Cardiac muscle cell (in vitro differentiated cells and primary cell): ENCODE data around the gene HLX. TPM values are rescaled to one million over a fixed set of nuclear protein-coding genes. Genes with fewer than 3 reads are reported as not detected.

Experiments
- DNase-seq, 2 donors: peaks; one replicate each; pipeline versions ENCODE4 v3.0.0 to v3.0.0-alpha.2; 2010 to 2017; ENCODE audit warnings: low read depth in 1 of 2, low spot score in 1 of 2
- H3K27ac ChIP-seq: fragments of 200-600 bp; sonication (generic); 2 replicates; pipeline ENCODE4 v1.5.1; 2016
- H3K27me3 ChIP-seq: fragments of 200-600 bp; sonication (generic); 2 replicates; pipeline ENCODE4 v1.6.0; 2016; ENCODE audit warnings: control low read depth
- H3K36me3 ChIP-seq: fragments of 200-600 bp; sonication (generic); 2 replicates; pipeline ENCODE4 v1.5.1; 2016; ENCODE audit warnings: control low read depth
- H3K4me1 ChIP-seq: fragments of 200-600 bp; sonication (generic); 2 replicates; pipeline ENCODE4 v1.8.1; 2017; ENCODE audit warnings: low read depth, mild to moderate bottlenecking, mixed run types
- H3K4me3 ChIP-seq: fragments of 200-600 bp; sonication (generic); 2 replicates; pipeline ENCODE4 v1.5.1; 2016; ENCODE audit warnings: mild to moderate bottlenecking
- H3K9me3 ChIP-seq: fragments of 200-600 bp; sonication (generic); 2 replicates; pipeline ENCODE4 v1.5.1; 2017; ENCODE audit warnings: low read depth, mild to moderate bottlenecking, control low read depth
- CTCF ChIP-seq: IDR thresholded peaks from 2 replicates; pipeline ENCODE4 v1.5.1; 2012; ENCODE audit warnings: low read depth, mild to moderate bottlenecking, low read length
- polyA plus RNA-seq: library from polyadenylated mRNA; unstranded; fragments of >200 nt; fragmentation: Nextera tagmentation; extraction: Ambion mirVana; gene quantifications from 2 replicates; pipeline ENCODE4 v1.2.1, GENCODE V29; 2016
- total RNA-seq: library from RNA; depleted of rRNA; stranded (reverse); fragments of >200 nt; gene quantifications from 2 replicates; pipeline ENCODE4 v1.2.3, GENCODE V29; 2016

Gene HLX
- total and polyA plus RNA-seq, 2 experiments from 2014 or later: 0.15 to 4.5 TPM

GRCh38 chr1:220904876-220905275, 25.6 kb downstream of the HLX start:
- Histone ChIP-seq H3K4me1 (no peaks in the 10 kb centered on the region), H3K27ac (no peak overlapping the region), H3K36me3 (no peaks in the 10 kb centered on the region), H3K27me3 (peaks cover 46% of the 10 kb centered on the region), H3K4me3 (no peak overlapping the region), H3K9me3 (no peaks in the 10 kb centered on the region)
- no peak for TF ChIP-seq CTCF
- no peak for DNase-seq

- Histone ChIP-seq H3K27me3 (peaks cover 35% of the 10 kb centered on the region), H3K27ac (no peak overlapping the region), H3K36me3 (no peaks in the 10 kb centered on the region), H3K4me1 (no peaks in the 10 kb centered on the region), H3K9me3 (no peaks in the 10 kb centered on the region), H3K4me3 (no peak overlapping the region)
- no peak for TF ChIP-seq CTCF
- no peak for DNase-seq
Observed at GRCh38 chr1:220905650-220906560, 26.7 kb downstream of the HLX start.

- no peaks in the 10 kb centered on the region for H3K4me1 ChIP-seq
Observed at GRCh38 chr1:220906561-220907334, 27.5 kb downstream of the HLX start.

GRCh38 chr1:220908757-220909156, 29.5 kb downstream of the HLX start:
- no peaks in the 10 kb centered on the region for H3K4me1 ChIP-seq
- no peaks in the 10 kb centered on the region for H3K9me3 ChIP-seq
- TF ChIP-seq CTCF: peak; percentile 64
- peaks cover 23% of the 10 kb centered on the region for H3K27me3 ChIP-seq
- no peaks in the 10 kb centered on the region for H3K36me3 ChIP-seq
- H3K27ac ChIP-seq: no peak overlapping the region
- H3K4me3 ChIP-seq: no peak overlapping the region
- peak in 1 of 2 donors; percentile 56 for DNase-seq

More at GRCh38 chr1:220906561-220907334, 27.5 kb downstream of the HLX start:
- H3K9me3 ChIP-seq: no peaks in the 10 kb centered on the region
- TF ChIP-seq CTCF: no peak
- no peaks in the 10 kb centered on the region for H3K36me3 ChIP-seq
- H3K4me3 ChIP-seq: no peak overlapping the region
- H3K27me3 ChIP-seq: peaks cover 33% of the 10 kb centered on the region
- DNase-seq: no peak
- no peak overlapping the region for H3K27ac ChIP-seq

GRCh38 chr1:220910021-220910420, 30.8 kb downstream of the HLX start:
- H3K9me3 ChIP-seq: no peaks in the 10 kb centered on the region
- H3K27ac ChIP-seq: no peak overlapping the region
- no peaks in the 10 kb centered on the region for H3K4me1 ChIP-seq
- H3K4me3 ChIP-seq: no peak overlapping the region
- no peaks in the 10 kb centered on the region for H3K36me3 ChIP-seq
- no peak for DNase-seq
- TF ChIP-seq CTCF: no peak
- H3K27me3 ChIP-seq: peaks cover 17% of the 10 kb centered on the region
